Heart left ventricle (tissue), 13 donors: Measurements from ENCODE around the gene AKNA.

Source experiments
- POLR2A ChIP-seq, 2 donors: fragments of 450-650 bp; IDR thresholded peaks; one replicate each; pipeline ENCODE4 v1.6.1; 2017; ENCODE audit warnings: antibody characterized with exemption in 2 of 2, mild to moderate bottlenecking in 2 of 2, moderate library complexity in 2 of 2
- TF ChIP-seq, protein P1 (sequence below), 12 donors: fragments of 200-600 bp; sonication (generic) in 4 of 12; IDR thresholded peaks; one replicate each; pipeline versions ENCODE4 v1.5.0 to v1.8.0; 2018 to 2022; ENCODE audit warnings: antibody characterized with exemption in 12 of 12, mild to moderate bottlenecking in 5 of 12
- donor health status: ischemic (EF 13 %, LVEDD 7.1; RV severe dilation, severe dysfunction).
- donor health status: DM: no; HTN: yes; CAD: no.
- donor health status: DM: no; HTN: no; CAD: no.
- donor health status: ischemic (EF 25% LVEDD 6.9; RV normal size, moderate dysfunction).
- donor health status: ischemic (EF 25% LVEDD 5.7; RV mildly dilated, moderate dysfunction).
- donor health status: ischemic (EF 35%, LVEDD 5.7; RV mildly dilated, moderate dysfunction).
- donor health status: nonischemic (EF 11% LVEDD 7.7; RV severe dilation, severe dysfunction).
- donor health status: DM: yes; HTN: yes; CAD: no.
- donor health status: PGD.
- donor health status: ischemic (EF 29% LVEDD 5.4; RV normal size, mild dysfunction).
- donor health status: nonischemic (EF 23%, LVEDD 6.1; RV moderate dilation, normal function).

GRCh38 chr9:114335745-114336144 is 52.0 kb downstream of the AKNA start:
- no peak for TF ChIP-seq POLR2A (IDR thresholded peaks at IDR 0.05)
- TF ChIP-seq, protein P1, sequence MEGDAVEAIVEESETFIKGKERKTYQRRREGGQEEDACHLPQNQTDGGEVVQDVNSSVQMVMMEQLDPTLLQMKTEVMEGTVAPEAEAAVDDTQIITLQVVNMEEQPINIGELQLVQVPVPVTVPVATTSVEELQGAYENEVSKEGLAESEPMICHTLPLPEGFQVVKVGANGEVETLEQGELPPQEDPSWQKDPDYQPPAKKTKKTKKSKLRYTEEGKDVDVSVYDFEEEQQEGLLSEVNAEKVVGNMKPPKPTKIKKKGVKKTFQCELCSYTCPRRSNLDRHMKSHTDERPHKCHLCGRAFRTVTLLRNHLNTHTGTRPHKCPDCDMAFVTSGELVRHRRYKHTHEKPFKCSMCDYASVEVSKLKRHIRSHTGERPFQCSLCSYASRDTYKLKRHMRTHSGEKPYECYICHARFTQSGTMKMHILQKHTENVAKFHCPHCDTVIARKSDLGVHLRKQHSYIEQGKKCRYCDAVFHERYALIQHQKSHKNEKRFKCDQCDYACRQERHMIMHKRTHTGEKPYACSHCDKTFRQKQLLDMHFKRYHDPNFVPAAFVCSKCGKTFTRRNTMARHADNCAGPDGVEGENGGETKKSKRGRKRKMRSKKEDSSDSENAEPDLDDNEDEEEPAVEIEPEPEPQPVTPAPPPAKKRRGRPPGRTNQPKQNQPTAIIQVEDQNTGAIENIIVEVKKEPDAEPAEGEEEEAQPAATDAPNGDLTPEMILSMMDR (IDR thresholded peaks at IDR 0.05) = no peak
